Measurements from ENCODE around the gene WDR93.

The WDR93 gene

DNA sequence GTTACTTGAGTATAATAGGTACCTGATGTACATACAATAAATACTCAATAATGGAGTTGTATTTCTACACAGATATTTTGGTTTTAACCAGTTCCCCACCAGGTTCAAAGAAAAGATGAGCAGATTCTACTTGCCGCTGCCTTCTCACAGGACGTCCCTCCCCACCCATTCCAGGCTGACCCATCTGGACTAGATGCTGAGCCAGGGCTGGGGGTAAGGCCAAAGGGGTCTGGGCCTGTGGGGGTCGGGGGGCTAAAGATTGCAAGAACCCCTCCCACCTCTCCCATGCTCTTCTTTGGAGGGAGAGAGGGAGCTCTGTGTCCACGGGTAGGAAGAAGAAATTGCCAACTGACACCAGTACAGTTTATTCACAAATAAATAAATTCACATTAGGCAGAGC is 58.9 kb downstream of the WDR93 start:
- DNase-seq (ENCODE audit: low read depth) = no peak

DNA sequence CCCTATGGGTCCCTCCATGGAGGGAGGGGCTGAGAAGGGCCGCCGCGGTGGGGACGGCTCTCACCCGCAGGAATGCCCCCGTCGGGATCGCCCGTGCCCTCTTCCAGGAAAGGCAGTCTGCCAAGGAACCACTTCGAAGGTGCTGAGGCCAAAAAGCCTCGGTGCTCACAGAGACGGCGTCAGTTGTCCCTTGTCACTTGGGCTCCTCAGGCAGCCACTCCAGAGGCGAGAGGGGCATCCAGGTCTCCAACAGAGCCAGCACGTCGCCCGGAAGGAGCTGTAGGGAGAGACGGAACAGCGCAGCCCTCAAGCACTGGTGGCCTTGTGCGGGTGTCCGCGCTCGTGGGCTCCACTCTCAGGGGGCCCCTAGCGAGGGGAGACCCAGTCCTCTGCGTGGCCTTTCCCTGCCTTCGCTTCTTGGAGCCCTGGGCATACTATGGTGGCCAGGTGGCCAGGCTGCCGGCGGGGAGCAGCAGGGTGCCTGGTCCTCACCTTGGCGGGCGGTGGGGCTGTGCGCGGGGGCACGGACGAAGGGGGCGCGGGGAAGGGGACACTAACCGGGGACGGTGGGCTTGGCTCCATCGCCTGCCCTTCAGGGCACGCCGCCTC is 59.4 kb downstream of the WDR93 start:
- no peak for DNase-seq (ENCODE audit: low read depth)

DNA sequence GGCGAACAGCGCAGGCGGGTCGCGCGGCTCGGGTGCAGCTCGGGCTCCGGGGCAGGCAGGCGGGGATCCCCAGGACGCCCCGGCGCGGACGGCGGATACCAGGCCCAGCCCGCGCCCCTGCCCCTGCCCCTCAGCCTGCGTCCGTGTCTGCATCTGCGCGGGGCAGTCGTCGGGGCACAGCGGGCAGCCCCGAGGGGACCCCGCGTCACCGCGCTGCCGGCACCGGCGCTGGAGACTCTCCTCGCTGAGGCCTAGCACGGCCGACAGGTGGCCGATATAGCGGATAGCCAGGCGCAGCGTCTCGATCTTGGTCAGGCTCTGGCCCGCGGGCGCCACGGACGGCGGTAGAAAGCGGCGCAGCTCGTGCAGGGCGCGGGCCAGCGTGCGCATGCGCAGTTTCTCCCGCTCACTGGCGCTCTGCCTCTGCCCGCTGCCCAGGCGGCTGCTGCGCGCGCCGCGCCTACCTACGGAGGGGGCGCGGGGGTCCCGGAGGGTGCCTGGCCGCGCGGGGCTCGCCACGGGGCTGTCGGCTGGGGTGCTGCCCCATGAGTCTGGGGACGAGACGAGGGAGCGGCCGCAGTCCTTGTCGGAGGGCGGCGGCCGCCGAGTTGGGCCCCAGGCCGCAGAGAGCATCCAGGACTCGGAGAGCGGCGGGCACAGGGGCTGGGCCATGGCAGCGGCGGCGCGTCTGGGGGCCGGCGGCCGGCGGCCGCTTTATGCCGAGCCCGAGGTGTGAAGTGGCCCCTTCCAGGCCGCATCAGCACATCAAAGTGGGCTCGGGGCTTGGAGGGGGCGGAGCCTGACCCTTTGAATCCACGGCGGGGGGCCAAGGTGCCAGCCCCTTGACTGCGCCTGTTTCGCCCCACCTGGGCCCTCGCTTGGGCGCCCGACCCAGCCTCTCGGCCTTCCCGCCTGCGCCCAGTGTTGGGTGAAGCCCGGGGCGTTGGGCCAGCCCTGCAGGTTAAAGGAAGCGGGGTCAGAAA is 60.2 kb downstream of the WDR93 start, which contains the start of gene MESP1:
Gene MESP1, minus strand, starts transcription at position 690 of the 983 bp plus-strand sequence. Its CDS starts 18 bp downstream, at position 672.
- peak; percentile 37 for DNase-seq (ENCODE audit: low read depth)

DNA sequence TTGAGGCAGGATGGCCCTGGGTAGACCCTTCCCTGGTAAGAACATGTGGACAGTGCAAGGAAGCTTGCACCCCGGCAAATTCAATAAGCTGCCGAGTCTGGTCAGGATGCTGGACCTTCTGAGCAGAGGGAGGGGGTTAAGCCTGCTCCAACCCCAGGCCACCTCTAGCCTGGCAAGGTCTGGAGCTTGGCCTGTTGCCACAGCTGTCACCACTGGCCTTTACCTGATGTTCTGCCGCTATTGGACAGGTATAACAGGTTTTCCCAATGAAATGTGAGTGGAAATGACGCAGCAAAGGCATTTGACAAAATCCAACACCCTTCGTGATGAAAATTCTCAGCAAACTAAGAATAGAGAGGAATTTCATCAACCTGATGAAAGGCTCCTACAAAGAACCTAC is 61.1 kb downstream of the WDR93 start:
- DNase-seq (ENCODE audit: low read depth) = no peak

DNA sequence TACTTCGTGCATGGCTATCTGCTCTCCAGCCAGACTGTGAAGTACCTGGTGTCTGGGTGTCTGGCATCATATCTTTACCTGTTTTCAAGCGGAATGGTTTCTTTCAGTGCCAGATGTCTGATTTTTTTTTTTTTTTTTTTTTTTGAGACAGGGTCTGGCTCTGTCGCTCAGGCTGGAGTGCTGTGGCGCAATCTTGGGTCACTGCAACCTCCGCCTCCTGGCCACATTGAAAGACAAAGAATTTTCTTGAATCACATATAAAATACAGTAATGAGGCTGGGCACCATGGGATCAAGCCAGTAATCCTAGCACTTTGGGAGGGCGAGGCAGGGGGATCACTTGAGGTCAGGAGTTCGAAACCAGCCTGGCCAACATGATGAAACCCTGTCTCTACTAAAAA is 63.2 kb downstream of the WDR93 start:
- no peak for DNase-seq (ENCODE audit: low read depth)

DNA sequence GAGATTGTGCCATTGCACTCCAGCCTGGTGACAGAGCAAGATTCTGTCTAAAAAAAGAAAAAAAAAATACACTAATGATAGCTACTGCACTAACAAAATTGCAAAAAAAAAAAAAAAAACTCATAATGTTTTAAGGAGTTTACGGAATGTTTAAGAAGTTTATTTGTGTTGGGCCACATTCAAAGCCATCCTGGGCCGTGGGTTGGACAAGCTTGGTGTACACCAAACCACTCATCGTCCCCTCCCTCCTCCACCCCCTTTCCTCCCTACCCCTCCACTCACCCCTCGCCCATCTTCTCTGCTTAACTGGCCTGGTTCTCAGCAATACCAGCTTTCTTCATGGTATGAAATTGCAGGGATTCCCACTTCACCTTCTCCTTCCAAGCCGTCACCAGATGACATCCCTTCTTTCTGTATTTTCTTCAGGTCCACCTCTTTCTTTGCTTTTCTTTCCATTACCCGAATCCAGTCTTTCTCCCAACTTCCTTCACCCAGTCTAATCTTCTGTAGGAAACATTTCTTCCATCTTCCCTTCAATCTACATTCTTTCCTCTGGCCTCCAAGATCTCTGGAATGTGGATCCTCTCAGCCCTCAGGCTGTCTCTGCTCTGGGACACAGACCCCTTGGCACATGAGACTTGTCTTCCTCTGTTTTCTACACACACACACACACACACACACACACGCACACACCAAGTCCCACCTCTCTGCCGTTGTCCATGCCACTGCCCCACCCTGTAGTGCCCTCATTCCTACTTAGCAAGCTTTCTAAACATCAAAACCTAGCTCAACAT is 63.9 kb downstream of the WDR93 start:
- no peak for DNase-seq (ENCODE audit: low read depth)

DNA sequence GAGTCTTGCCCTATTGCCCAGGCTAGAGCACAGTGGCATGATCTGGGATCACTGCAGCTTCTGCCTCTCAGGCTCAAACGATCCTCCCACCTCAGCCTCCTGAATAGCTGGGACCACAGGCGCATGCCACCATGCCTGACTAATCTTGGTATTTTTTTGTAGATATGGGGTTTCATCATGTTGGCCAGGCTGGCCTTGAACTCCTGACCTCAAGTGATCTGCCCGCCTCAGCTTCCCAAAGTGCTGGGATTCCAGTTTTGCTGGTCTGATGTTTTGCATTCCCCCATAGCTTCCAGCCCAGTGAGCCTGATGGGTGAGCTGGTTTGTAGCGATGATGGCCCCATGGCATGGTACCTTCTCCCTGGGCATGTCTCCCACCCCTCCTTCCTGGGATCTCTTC is 65.1 kb downstream of the WDR93 start:
- no peak for DNase-seq (ENCODE audit: low read depth)

DNA sequence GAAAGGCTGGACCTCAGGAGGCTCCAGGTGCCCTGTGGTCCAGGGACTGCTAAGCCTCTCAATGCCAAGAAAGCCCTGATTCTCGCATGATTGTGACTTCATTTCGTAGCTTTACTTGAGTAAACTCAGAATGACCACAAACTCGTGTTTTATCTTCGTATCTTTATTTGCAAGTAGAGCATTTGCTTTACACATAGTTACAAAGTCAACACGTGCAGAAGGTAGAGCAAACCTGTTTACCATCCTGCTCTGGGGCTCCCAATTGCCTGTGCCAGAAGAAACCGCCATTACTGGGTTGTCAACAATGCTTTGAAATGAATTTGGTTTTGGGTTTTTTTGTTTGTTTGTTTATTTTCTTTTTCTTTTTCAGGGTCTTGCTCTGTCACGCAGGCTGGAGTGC is 66.3 kb downstream of the WDR93 start:
- DNase-seq (ENCODE audit: low read depth) = no peak

DNA sequence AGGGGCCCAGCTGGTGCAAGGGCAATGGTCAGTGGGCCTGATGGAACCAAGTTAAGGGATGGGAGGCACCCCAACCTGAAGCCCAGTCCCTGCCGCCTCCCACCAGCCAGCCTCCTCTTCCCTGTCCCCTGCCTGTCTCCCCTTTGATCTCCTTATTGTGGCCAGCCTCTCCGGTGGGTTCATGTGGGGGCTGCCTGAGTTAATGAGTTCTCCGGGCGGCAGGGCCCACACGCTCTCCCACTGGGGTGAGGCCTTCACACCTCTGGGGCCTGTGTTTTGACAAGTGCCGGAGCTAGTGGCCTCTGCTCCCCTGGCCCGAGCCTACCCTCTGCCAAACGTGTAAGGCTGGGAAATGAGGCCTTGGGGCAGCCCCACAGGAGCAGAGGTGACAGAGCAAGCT is 67.7 kb downstream of the WDR93 start:
- DNase-seq (ENCODE audit: low read depth) = no peak

DNA sequence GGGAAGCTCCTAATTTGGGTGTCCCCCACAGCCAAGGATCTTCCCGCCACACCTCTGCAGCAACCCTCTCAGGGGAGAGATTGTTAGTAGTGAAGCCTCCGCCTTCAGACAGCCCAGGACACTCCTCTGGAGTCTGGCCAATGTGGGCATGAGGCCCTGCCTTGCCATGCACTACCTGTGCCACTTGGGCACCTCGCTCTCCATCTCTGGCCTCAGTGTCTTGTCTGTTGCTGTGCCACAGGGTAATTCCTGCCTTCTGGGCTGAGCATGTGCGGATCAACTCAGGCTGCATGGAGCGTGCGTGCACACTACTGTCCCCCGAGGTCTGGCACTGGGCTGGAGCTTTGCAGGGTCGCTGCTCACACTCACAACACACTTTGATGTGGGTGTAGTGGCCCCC is 68.4 kb downstream of the WDR93 start:
- DNase-seq (ENCODE audit: low read depth) = no peak

DNA sequence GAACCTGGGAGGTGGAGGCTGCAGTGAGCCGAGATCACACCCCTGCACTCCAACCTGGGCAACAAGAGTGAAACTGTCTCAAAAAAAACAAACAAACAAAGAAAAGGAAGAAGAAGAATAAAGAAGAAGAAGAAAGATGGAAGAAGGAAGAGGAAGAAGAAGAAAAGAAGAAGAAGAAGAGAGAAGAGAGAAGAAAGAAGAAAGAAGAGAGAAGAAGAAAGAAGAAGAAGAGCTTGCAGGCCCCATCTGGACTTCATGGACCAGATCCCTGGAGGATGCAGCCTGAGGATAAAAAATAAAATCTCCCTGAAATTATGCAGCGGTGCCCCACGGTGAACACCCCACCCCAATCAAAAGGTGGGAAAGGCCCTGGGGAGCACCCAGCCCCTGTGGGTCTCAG is 69.2 kb downstream of the WDR93 start:
- DNase-seq (ENCODE audit: low read depth) = no peak

DNA sequence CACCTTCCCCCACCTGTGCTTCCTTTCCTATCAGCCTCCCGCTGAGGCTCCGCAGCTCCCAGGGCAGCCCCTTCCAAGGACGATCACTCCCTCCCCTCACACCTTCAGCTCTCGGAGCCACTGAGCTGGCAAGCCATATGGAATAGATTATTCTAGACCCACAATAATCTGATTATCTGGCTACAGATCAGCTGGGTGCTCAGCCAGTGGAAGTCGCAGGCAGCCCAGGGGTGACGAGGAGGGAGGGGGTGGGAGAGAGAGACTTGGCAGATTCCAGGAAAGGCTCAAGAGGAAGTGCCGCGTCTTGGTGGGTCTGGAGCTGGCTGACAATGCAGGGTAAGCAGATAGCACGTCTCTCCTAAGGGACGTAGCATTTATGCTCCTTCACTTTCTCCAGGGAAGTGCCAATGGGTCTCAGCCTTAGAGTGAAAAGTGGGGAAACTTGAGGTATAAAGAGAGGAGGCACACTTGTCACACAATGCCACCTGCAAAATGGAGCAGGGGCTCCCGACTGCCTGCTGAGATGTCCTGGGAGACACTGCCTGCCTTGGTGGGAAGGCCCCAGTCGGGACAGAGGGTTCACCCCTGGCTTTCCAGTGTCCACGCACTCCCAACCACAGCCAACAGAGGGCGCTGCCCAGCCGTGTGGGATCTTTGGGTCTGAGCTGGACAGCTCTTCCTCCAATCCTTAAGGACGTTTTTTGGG is 69.8 kb downstream of the WDR93 start:
- no peak for DNase-seq (ENCODE audit: low read depth)

DNA sequence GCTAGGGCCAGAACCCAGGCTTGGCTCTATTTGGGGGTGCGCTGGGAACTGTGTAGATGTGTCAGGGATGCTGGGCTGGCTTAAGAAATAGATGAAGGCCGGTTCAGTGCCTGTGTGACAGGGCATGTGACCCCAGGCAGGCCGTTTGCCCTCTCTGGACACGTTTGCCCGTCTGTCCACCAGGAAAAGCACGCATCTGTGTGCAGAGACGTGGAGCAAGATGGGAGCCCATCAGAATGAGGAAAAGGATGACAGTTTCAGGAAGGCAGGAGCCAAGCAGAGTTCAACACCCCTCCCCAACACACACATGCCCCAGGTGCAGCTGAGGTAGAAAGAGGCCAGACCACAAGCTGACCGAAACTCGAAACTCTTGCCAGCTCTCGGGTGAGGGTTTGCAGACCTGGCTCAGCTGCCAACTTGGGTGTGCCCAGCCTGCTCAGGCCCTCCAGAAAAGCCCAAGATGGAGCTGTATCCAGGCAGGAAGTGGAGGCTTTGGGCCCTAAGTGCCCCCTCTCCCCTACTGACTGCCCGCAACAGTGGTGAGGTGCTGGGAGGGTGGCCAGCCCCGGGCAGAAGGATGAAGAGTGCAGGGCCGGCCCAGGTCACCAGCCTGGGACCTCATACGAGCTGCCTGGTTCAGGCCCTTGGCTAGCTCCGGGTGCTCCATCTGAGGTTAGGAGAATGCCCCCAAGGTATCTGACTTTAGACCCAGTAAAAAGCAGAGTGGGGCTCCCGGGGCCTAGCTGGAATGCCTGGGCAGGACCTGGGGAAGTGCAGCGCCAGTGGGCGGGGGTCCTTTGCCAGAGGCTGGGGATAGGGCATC is 70.6 kb downstream of the WDR93 start:
- no peak for DNase-seq (ENCODE audit: low read depth)

DNA sequence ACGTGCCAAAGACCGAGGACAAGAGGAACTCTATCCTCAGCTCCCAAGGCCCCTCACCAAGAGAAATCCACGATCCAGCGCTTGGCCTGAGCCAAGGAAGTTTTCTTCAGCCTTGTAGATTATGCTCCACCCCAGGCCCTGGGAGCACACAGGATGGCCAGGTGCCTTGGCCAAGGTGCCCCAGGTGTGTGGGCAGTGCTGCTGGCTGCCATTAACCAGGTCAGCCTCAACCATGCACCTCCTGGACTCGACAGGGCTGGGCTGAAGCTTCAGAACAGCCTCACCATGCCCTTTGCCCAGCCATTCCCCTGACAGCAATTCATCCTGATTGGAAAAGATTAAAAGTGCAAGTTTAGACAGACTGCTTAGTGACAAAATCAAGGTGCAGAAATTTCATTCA is 71.3 kb downstream of the WDR93 start:
- no peak for DNase-seq (ENCODE audit: low read depth)

DNA sequence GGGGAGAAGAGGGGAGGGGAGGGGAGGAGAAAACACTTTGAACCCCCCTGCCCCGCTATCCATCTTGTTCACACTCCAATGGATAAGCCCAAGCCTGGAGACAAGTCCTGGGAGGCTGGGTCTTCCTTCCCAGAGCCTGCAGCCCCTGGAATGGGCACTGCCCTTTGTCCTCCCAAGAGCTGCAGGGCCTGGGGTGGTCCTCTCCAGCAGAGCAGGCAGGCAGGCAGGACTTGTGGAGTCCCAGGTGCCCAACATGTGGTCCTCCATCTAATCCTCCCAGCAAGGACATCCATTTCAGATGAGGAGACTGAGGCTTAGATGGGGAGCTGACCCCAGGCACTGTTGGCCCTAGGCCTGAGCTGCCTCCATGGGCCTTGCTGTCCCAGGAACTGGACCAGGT is 75.1 kb downstream of the WDR93 start:
- no peak for DNase-seq (ENCODE audit: low read depth)

DNA sequence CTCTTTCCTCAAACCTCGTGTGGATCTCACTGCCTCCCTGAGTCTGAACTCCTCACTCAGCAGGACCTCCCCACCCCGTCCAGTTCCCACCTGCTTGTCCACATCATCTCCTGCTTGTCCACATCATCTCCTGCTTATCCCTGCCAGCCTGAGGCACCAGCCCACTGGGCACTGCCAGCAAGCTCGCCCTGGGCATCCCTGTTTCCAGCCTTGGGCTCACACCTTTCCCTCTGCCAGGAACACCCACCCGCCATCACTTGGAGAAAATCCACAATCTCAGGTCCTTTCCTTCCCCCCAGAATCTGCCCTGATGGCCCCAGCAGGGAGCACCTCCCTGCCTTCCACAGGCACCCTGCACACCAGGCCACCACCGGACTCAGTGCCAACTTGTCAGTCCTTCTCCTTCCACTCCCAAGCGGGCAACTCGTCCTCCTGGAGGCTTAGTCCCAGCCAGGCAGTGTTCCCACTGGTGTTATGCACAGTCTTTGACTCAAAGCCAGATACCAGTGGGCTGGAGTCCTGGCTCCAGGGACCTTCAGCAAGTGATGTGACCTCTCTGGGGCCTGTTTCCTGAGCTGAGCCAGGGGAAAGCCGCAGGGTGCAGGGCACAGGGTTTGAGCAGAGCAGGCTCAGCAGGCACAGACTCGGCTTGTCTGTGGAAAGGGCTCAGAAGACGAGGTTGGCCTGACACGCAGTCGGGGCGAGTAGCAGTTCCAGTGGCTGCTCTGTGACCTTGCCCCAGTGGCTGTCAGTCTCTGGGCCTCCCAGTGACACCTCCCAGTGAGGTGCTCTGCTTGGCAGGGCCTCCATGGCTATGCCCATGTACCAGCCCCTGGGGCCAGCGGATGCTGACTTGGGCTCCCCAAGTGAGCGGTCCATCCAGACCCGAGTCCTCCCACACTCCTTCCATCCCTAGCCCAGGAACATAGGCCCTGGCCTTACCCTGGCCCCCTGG is 76.0 kb downstream of the WDR93 start:
- DNase-seq (ENCODE audit: low read depth) = no peak

DNA sequence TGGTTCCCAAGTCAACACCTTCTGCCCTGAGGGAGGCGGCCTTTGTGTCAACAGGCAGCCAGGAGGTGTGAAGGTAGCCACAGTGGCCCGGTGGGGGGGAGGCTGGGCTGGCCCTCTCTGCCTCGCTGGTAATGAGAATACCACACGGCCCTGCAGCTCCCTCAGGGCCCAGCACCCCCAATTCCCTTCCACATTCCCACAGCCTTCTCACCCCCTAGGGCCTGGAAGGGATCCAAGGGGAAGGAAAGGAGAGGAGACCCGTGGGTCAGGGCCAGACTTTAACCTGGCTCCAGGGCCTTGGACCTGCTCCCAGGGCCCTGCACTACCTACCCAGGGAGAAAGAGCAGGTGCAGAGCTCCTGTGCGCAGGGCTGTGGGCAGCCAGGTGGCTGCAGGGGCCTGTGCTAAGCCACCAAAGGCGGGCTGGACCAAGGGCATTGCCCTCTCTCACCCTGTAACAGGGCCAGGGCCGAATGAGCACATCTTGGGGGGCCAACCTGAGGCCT is 76.9 kb downstream of the WDR93 start:
- DNase-seq (ENCODE audit: low read depth) = no peak

DNA sequence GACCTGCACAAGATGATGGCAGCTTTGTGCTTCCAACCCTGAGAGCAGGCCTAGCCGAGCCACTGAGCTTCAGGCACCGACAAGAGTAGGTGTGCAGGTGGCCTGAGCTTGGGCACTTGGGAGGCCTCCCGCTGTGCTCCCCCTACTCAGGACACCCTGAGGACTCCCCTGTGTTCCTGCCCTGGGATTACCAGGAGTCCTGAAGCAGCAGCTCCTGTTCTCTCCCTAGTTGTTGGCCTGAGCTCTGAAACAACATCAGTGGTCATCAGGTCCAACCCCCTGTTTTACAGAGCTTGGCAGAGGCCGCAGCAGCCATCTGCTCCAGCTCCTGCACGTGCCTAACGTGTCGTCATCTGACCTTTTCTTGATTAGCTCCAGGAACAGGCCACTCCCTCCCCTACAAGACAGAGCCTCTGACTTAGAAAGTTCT is 77.5 kb downstream of the WDR93 start:
- no peak for DNase-seq (ENCODE audit: low read depth)

DNA sequence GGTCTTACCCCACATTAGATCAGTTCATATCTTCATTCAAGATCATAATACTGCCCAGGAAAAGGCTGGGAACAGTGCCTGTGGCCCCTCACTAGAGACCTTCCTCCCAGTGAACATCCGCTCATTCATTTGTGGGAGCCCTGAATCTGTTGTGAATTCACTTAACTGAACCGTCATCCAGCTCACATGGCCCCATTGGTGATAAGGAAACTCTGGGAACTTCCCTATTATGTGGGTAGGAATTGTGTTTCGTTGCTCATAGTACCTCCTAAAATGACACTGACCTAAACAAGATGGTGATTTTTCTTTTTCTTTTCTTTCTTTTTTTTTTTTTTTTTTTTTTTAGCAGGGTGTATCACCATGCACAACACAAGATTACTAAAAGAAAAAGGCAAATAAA is 78.8 kb downstream of the WDR93 start:
- no peak for DNase-seq (ENCODE audit: low read depth)

DNA sequence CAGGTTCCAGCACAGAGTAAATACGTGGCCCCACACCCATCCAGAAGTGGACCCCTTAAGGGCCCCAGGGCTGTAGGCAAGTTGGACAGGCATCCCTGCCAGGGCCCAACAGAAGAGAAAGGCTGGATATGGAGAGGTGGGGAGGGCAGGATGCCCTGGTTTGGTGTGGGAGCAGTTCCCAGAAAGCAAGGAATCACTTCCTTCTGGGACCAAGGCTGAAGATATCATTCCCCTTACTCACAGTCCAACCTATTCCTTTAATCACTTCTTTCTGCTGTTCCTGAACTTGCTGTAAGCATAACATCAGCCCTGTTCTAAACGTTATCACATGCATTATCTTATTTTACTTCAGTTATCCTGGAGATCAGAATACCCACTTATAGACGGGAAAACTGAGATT is 79.4 kb downstream of the WDR93 start:
- DNase-seq (ENCODE audit: low read depth) = no peak

All from non-pigmented ciliary epithelial cell (primary cell).